Stimulated activated naive CD4-positive, alpha-beta T cell treated with Interleukin-2 at 50 U/mL for 16 hours (primary cell): ENCODE measurements around the gene GABRB3.

Experiments
- DNase-seq: peaks from one replicate; lab custom pipeline; 2025; lab: John Stamatoyannopoulos, UW

GABRB3 gene

GRCh38 chr15:26630857-26631256 is 142.0 kb downstream of the GABRB3 start:
- DNase-seq = no peak

- DNase-seq = no peak
Observed at GRCh38 chr15:26628879-26629529, 143.9 kb downstream of the GABRB3 start.

GRCh38 chr15:26628071-26628470 is 144.8 kb downstream of the GABRB3 start:
- no peak for DNase-seq

- no peak for DNase-seq
Observed at GRCh38 chr15:26624128-26624527, 148.7 kb downstream of the GABRB3 start.

GRCh38 chr15:26623071-26623470 is 149.8 kb downstream of the GABRB3 start:
- no peak for DNase-seq

- DNase-seq = no peak
Observed at GRCh38 chr15:26621816-26622215, 151.1 kb downstream of the GABRB3 start.

- DNase-seq = no peak
Observed at GRCh38 chr15:26620528-26621458, 152.1 kb downstream of the GABRB3 start.

GRCh38 chr15:26615927-26616302 is 157.0 kb downstream of the GABRB3 start:
- DNase-seq = no peak

- DNase-seq = no peak
Observed at GRCh38 chr15:26615188-26615926, 157.5 kb downstream of the GABRB3 start.

- DNase-seq = no peak
Observed at GRCh38 chr15:26614734-26615133, 158.1 kb downstream of the GABRB3 start.

GRCh38 chr15:26598704-26599103 is 174.2 kb downstream of the GABRB3 start:
- DNase-seq = no peak

- DNase-seq = no peak
Observed at GRCh38 chr15:26595611-26596010, 177.3 kb downstream of the GABRB3 start.

- DNase-seq = no peak
Observed at GRCh38 chr15:26590676-26591075, 182.2 kb downstream of the GABRB3 start.

GRCh38 chr15:26582840-26583239 is 190.0 kb downstream of the GABRB3 start:
- no peak for DNase-seq

GRCh38 chr15:26580943-26581342 is 191.9 kb downstream of the GABRB3 start:
- DNase-seq = no peak

- DNase-seq = no peak
Observed at GRCh38 chr15:26572602-26573350, 200.1 kb downstream of the GABRB3 start.

- DNase-seq = no peak
Observed at GRCh38 chr15:26571346-26571745, 201.5 kb downstream of the GABRB3 start.

- DNase-seq = no peak
Observed at GRCh38 chr15:26565542-26565941, 207.3 kb downstream of the GABRB3 start.

- no peak for DNase-seq
Observed at GRCh38 chr15:26564361-26564760, 208.5 kb downstream of the GABRB3 start.

GRCh38 chr15:26562336-26562735 is 210.5 kb downstream of the GABRB3 start:
- no peak for DNase-seq

GRCh38 chr15:26561896-26562295 is 211.0 kb downstream of the GABRB3 start:
- no peak for DNase-seq

- DNase-seq = no peak
Observed at GRCh38 chr15:26561130-26561529, 211.7 kb downstream of the GABRB3 start.
